Loucy (cell line): ENCODE results near the gene RNF141.

Source experiments
- H2AFZ ChIP-seq: fragments of 200-600 bp; sonication (generic); 2 replicates; pipeline ENCODE4 v1.6.0; 2016; ENCODE audit warnings: antibody characterized with exemption, mild to moderate bottlenecking, low read length, moderate library complexity
- H3F3A ChIP-seq: fragments of 200-600 bp; 2 replicates; pipeline ENCODE4 v1.6.0; 2016; ENCODE audit warnings: antibody characterized with exemption, low read depth, mild to moderate bottlenecking
- H3K27me3 ChIP-seq: fragments of 200-600 bp; sonication (generic); 2 replicates; pipeline ENCODE4 v1.6.1; 2014; ENCODE audit warnings: low read length, mild to moderate bottlenecking; ENCODE audit not compliant: insufficient read depth, poor library complexity, severe bottlenecking
- H3K36me3 ChIP-seq: fragments of 200-600 bp; sonication (generic); 2 replicates; pipeline ENCODE4 v1.6.1; 2016; ENCODE audit warnings: low read length; ENCODE audit not compliant: insufficient read depth
- H3K4me1 ChIP-seq: fragments of 200-600 bp; sonication (generic); 2 replicates; pipeline ENCODE4 v1.5.1; 2014; ENCODE audit warnings: low read length, mild to moderate bottlenecking; ENCODE audit not compliant: insufficient read depth, poor library complexity, severe bottlenecking
- H3K4me2 ChIP-seq: fragments of 200-600 bp; sonication (generic); 2 replicates; pipeline ENCODE4 v1.6.0; 2014; ENCODE audit warnings: antibody characterized with exemption, low read length, low read depth, mild to moderate bottlenecking; ENCODE audit not compliant: poor library complexity, severe bottlenecking
- H3K4me3 ChIP-seq: fragments of 200-600 bp; sonication (generic); 2 replicates; pipeline ENCODE4 v1.5.1; 2014; ENCODE audit warnings: low read length, mild to moderate bottlenecking, mixed read lengths; ENCODE audit not compliant: poor library complexity, severe bottlenecking
- H3K79me2 ChIP-seq: fragments of 200-600 bp; sonication (generic); 2 replicates; pipeline ENCODE4 v1.6.1; 2014; ENCODE audit warnings: low read length; ENCODE audit not compliant: insufficient read depth
- H3K9ac ChIP-seq: fragments of 200-600 bp; sonication (generic); 2 replicates; pipeline ENCODE4 v1.6.0; 2014; ENCODE audit warnings: mild to moderate bottlenecking, low read depth, low read length, moderate library complexity; ENCODE audit not compliant: poor library complexity, severe bottlenecking
- H3K9me2 ChIP-seq: fragments of 200-600 bp; sonication (generic); replicated peaks from 2 replicates; pipeline ENCODE4 v1.6.1; 2016; ENCODE audit warnings: low read depth, low read length, mixed read lengths
- H3K9me3 ChIP-seq: fragments of 200-600 bp; sonication (generic); 2 replicates; pipeline ENCODE4 v1.6.1; 2014; ENCODE audit warnings: mild to moderate bottlenecking, antibody characterized with exemption, low read length, low read depth; ENCODE audit not compliant: insufficient read depth
- H4K20me1 ChIP-seq: fragments of 200-600 bp; sonication (generic); 2 replicates; pipeline ENCODE4 v1.6.0; 2014; ENCODE audit warnings: antibody characterized with exemption, low read length, mild to moderate bottlenecking; ENCODE audit not compliant: insufficient read depth, poor library complexity, severe bottlenecking
- CTCF ChIP-seq: fragments of 200-600 bp; sonication (generic); conservative IDR thresholded peaks from 2 replicates; pipeline ENCODE4 v1.5.1; 2014; ENCODE audit warnings: mild to moderate bottlenecking, antibody characterized with exemption, low read length
- EZH2phosphoT487 ChIP-seq: fragments of 200-600 bp; IDR thresholded peaks from 2 replicates; pipeline ENCODE4 v1.6.1; 2018; ENCODE audit warnings: antibody characterized with exemption, mild to moderate bottlenecking, moderate library complexity, borderline replicate concordance

Gene RNF141

DNA sequence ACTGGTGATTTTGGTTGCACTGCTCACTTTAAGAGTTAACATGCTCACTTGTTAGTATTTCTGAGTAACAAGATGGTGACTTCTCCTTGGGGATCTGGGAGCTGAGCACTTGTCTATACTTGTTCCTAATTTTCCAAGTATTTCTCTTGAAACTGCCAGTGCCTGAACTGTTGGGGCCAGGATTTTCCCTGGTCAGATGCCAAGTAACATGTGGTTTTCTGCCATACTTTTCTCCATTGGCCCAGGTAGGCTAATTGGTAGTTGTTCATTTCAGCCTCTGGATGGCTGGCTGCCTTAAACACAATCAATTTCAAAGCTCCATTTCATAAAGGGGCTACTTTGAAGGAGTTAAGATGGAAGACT is 35.0 kb downstream of the RNF141 start:
- no peak overlapping the region for H3K9ac ChIP-seq
- no peaks in the 10 kb centered on the region for H3K9me2 ChIP-seq
- H3K9me3 ChIP-seq, result no peaks in the 10 kb centered on the region
- TF ChIP-seq CTCF, result no peak
- TF ChIP-seq EZH2phosphoT487, result no peak
- H3K4me3 ChIP-seq, result no peak overlapping the region
- H4K20me1 ChIP-seq, result no peaks in the 10 kb centered on the region
- no peak overlapping the region for H3K4me2 ChIP-seq
- no peak overlapping the region for H2AFZ ChIP-seq
- H3K79me2 ChIP-seq, result no peaks in the 10 kb centered on the region
- peaks cover 63% of the 10 kb centered on the region for H3K36me3 ChIP-seq
- no peaks in the 10 kb centered on the region for H3K27me3 ChIP-seq
- H3F3A ChIP-seq, result no peaks in the 10 kb centered on the region
- H3K4me1 ChIP-seq, result no peaks in the 10 kb centered on the region

DNA sequence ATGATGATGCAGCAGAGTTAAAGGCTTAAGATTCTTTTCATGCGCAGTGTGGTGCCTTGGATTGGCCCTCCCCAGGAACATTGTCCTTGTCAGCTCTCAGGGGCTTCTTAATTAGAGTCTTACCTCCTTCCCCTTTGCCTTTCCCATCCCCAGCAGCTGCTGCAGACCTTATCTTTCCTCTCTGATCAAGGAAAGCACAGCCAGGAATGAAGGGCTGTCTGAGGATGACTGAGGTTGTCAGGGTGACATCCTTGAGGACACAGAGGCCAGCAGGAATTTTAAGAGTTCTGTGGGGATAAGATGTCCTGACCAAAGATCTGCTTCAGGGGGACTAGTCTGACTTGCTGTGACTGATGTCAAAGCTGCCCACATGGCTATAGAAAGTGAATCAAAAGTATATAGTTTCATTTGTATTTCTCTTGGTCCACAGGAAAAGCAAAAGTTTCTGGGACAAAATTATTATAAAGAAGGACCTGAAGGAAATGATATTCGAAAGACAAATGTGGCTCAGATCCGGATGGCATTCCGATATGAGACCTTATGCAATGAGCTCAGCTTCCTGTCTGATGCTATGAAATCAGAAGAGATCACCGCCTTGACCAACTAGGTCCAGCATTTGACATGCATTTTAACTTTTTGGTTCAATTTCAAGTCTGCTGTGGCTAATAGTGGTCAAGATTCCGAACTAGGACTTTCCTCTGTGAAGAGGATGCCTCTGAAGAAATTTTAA is 35.5 kb downstream of the RNF141 start:
- Histone ChIP-seq H3F3A (no peaks in the 10 kb centered on the region), H3K9me2 (no peaks in the 10 kb centered on the region), H3K4me2 (no peak overlapping the region), H3K79me2 (no peaks in the 10 kb centered on the region), H2AFZ (no peak overlapping the region), H3K27me3 (no peaks in the 10 kb centered on the region), H3K4me3 (no peak overlapping the region), H4K20me1 (no peaks in the 10 kb centered on the region), H3K4me1 (no peaks in the 10 kb centered on the region), H3K9ac (no peak overlapping the region), H3K36me3 (peaks cover 68% of the 10 kb centered on the region), H3K9me3 (no peaks in the 10 kb centered on the region)
- TF ChIP-seq CTCF, result no peak
- TF ChIP-seq EZH2phosphoT487, result no peak

DNA sequence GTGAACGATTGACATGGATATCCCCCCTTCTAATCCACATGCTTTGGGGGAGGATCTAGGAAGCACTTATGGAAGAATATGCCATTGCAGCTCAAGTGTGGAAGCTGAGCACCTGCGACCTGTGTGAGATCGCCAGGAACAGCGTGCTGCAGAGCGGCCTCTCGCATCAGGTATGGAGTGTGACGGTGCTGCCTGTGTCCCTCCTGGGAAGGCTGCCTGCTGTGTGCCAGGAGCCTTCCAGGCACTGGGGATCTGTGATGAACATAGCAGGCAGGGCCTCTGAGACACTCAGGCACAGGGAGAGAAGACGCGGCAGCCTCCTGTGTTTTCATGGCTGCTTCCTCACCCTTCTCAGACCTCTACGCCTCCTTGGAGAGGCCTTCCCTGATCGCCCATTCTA is 36.5 kb downstream of the RNF141 start:
- Histone ChIP-seq H2AFZ (no peak overlapping the region), H3K9me2 (no peaks in the 10 kb centered on the region), H3K36me3 (peaks cover 78% of the 10 kb centered on the region), H3F3A (no peaks in the 10 kb centered on the region), H3K9me3 (no peaks in the 10 kb centered on the region), H3K4me2 (no peak overlapping the region), H3K9ac (no peak overlapping the region), H3K4me3 (no peak overlapping the region), H4K20me1 (no peaks in the 10 kb centered on the region), H3K27me3 (no peaks in the 10 kb centered on the region), H3K79me2 (no peaks in the 10 kb centered on the region), H3K4me1 (no peaks in the 10 kb centered on the region)
- TF ChIP-seq CTCF, result no peak
- no peak for TF ChIP-seq EZH2phosphoT487
